Measurements from ENCODE around the gene GALNT17. TPM values are rescaled to one million over a fixed set of nuclear protein-coding genes. Genes with fewer than 3 reads are reported as not detected.

The GALNT17 gene
- total RNA-seq, 1 donor from 2014 or later, result 20.2 TPM

GRCh38 chr7:71129126-71129525, 2.8 kb upstream of the GALNT17 start:
- DNase-seq (ENCODE audit: extremely low spot score, unreplicated experiment), result no peak
- Mint-ChIP-seq H3K36me3 (no peaks in the 10 kb centered on the region), H3K4me3 (no peak overlapping the region), H3K27ac (no peak overlapping the region), H3K27me3 (peaks cover 40% of the 10 kb centered on the region), H3K9me3 (no peaks in the 10 kb centered on the region), H3K4me1 (ENCODE audit: unreplicated experiment) (peaks cover 3% of the 10 kb centered on the region)
- no peak for TF ChIP-seq CTCF (conservative IDR thresholded peaks at IDR 0.05)

GRCh38 chr7:71130031-71130679, 1.8 kb upstream of the GALNT17 start:
- H3K9me3 Mint-ChIP-seq, result no peaks in the 10 kb centered on the region
- no peak for DNase-seq (ENCODE audit: extremely low spot score, unreplicated experiment)
- H3K4me3 Mint-ChIP-seq, result peak overlapping the region; percentile 88
- H3K4me1 Mint-ChIP-seq (ENCODE audit: unreplicated experiment), result peaks cover 3% of the 10 kb centered on the region
- TF ChIP-seq CTCF (conservative IDR thresholded peaks at IDR 0.05), result no peak
- no peak overlapping the region for H3K27ac Mint-ChIP-seq
- no peaks in the 10 kb centered on the region for H3K36me3 Mint-ChIP-seq
- H3K27me3 Mint-ChIP-seq, result peaks cover 45% of the 10 kb centered on the region

- Mint-ChIP-seq H3K36me3 (no peaks in the 10 kb centered on the region), H3K9me3 (no peaks in the 10 kb centered on the region), H3K27me3 (peaks cover 52% of the 10 kb centered on the region), H3K4me3 (peak overlapping the region; percentile 88), H3K4me1 (ENCODE audit: unreplicated experiment) (peaks cover 7% of the 10 kb centered on the region), H3K27ac (peak overlapping the region; percentile 39)
- DNase-seq (ENCODE audit: extremely low spot score, unreplicated experiment), result peak; percentile 81
- peak; percentile 44 for TF ChIP-seq CTCF (conservative IDR thresholded peaks at IDR 0.05)
Measured at GRCh38 chr7:71131256-71132126, 453 bp upstream of the GALNT17 start.

GRCh38 chr7:71132377-71133231, 660 bp downstream of the GALNT17 start:
- H3K4me1 Mint-ChIP-seq (ENCODE audit: unreplicated experiment), result peaks cover 7% of the 10 kb centered on the region
- H3K27ac Mint-ChIP-seq, result peak overlapping the region; percentile 37
- no peak for DNase-seq (ENCODE audit: extremely low spot score, unreplicated experiment)
- TF ChIP-seq CTCF (conservative IDR thresholded peaks at IDR 0.05), result no peak
- H3K4me3 Mint-ChIP-seq, result peak overlapping the region; percentile 87
- no peaks in the 10 kb centered on the region for H3K9me3 Mint-ChIP-seq
- H3K36me3 Mint-ChIP-seq, result no peaks in the 10 kb centered on the region
- H3K27me3 Mint-ChIP-seq, result peaks cover 52% of the 10 kb centered on the region

DNA sequence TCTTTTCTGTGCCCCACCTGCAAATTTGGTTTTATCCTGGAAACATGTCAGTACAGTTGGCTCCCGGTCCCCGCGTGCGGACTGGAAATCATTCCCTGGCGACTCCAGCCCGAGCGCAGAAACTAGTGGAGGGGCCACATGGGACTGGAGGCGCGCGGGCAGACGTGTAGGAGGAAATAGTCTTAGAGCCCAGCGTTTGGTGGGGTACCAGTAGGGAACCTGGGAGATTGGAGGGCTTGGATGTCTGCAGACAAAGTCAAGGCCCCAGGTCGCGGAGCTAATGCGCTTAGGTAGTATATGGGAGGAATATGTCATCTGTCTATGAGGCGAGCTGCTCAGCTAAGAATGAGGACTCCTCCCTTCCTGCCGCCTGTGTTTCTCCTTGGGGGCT, 1.3 kb downstream of the GALNT17 start:
- Mint-ChIP-seq H3K27ac (peak overlapping the region; percentile 37), H3K27me3 (peaks cover 52% of the 10 kb centered on the region), H3K9me3 (no peaks in the 10 kb centered on the region), H3K36me3 (no peaks in the 10 kb centered on the region), H3K4me1 (ENCODE audit: unreplicated experiment) (peaks cover 7% of the 10 kb centered on the region), H3K4me3 (peak overlapping the region; percentile 87)
- DNase-seq (ENCODE audit: extremely low spot score, unreplicated experiment), result no peak
- TF ChIP-seq CTCF (conservative IDR thresholded peaks at IDR 0.05), result no peak
